Fibroblast of the aortic adventitia (primary cell): ENCODE results near the gene PPIL1. TPM values are rescaled to one million over a fixed set of nuclear protein-coding genes. Genes with fewer than 3 reads are reported as not detected.

Source experiments
- DNase-seq: peaks from one replicate; pipeline ENCODE4 v3.0.0-alpha.2; 2010; ENCODE audit warnings: low read depth
- H3K4me3 ChIP-seq: 2 replicates; pipeline ENCODE4 v1.5.1; 2011; ENCODE audit warnings: low read depth, mild to moderate bottlenecking, control low read depth, low read length, moderate library complexity
- CTCF ChIP-seq: IDR thresholded peaks from 2 replicates; pipeline ENCODE4 v1.5.1; 2011; ENCODE audit warnings: mild to moderate bottlenecking, low read length, control low read depth, inconsistent platforms; ENCODE audit not compliant: insufficient read depth
- total RNA-seq: library from RNA; depleted of rRNA; stranded (reverse); fragments of >200 nt; gene quantifications from 2 replicates; pipeline ENCODE4 v1.2.3, GENCODE V29; 2012; ENCODE audit warnings: low replicate concordance

The PPIL1 gene
- total RNA-seq, 1 donor: 36.9 TPM

DNA sequence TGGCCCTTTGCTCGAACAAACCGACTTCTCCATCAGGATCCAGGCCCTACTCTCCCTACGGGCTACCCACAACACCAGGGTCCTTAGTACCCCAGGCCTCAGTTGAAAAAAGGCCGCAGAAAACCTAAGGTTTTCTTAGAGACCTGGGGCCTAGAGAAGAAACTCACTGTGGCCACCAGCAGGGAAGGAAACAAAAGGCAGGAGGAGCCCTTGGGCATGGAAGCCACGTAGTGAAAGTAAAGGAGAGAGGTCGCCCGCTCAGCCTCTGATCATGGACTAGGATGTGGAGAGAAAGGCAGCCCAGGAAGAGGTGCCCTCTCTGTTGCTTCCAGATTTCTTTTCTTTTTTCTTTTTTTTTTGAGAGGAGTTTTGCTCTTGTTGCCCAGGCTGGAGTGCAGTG is 66.9 kb downstream of the PPIL1 start:
- no peak for DNase-seq
- H3K4me3 ChIP-seq: no peak overlapping the region
- no peak for TF ChIP-seq CTCF

- H3K4me3 ChIP-seq: no peak overlapping the region
- no peak for DNase-seq
- TF ChIP-seq CTCF: no peak
Measured at GRCh38 chr6:36807143-36807542, 67.5 kb downstream of the PPIL1 start.

- no peak for DNase-seq
- no peak for TF ChIP-seq CTCF
- H3K4me3 ChIP-seq: no peak overlapping the region
Measured at GRCh38 chr6:36805917-36806316, 68.7 kb downstream of the PPIL1 start.

DNA sequence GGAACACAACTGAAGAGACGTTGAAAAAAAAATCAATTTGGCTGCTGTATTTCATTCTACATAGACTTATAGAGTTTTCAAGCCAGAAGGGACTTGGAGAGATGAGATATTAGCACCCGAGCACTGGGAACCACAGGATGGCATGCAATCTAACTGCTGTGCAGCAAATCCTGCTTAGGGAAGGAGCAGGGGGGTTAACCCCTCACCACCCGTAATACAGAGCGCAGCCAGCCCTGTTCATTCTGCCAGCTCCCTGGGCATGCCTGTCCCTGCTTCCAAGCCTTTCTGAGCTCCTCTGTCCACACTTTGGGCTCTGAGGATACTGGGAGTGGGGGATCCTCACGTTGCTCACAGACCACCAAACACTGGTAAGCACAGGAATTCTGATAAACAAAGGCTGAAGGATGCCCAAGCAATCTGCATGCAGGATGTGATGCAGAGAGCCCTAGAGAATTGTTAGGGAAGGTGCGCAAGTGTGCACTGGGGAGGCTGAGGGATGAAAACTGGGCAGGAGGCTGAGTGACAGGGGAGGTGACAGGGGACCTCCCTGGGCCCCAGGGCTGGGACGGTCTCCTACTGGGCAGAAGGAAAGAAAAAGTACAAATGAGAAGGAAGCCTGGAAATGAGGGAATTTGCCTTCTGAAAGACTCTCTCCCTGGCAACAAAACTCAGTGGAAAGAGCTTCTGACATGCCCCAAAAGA is 69.4 kb downstream of the PPIL1 start:
- no peak overlapping the region for H3K4me3 ChIP-seq
- no peak for DNase-seq
- no peak for TF ChIP-seq CTCF

Other genes with a start within 250 kb of the PPIL1 start
- gene CDKN1A, start 196.1 kb downstream of the PPIL1 start, total RNA-seq: 246 and 749 TPM in 2 replicates
- not detected in 2 replicates for gene RAB44, start 177.0 kb downstream of the PPIL1 start, total RNA-seq
- 0.16 and 0.18 TPM in 2 replicates for gene CPNE5, start 35.4 kb downstream of the PPIL1 start, total RNA-seq
- 23.8 and 58.2 TPM in 2 replicates for gene C6orf89, start 11.1 kb upstream of the PPIL1 start, total RNA-seq
- 1.5 and 6.3 TPM in 2 replicates for gene PI16, start 79.9 kb upstream of the PPIL1 start, total RNA-seq
- 160 and 201 TPM in 2 replicates for gene MTCH1, start 111.4 kb upstream of the PPIL1 start, total RNA-seq
- not detected in 2 replicates for gene FGD2, start 130.9 kb upstream of the PPIL1 start, total RNA-seq